Lower leg skin (tissue), 4 donors: ENCODE results near the gene ZBTB20. TPM values are rescaled to one million over a fixed set of nuclear protein-coding genes. Genes with fewer than 3 reads are reported as not detected.

Experiments
- DNase-seq, 2 donors: peaks; one replicate each; pipeline ENCODE4 v3.0.0-alpha.2; 2019; ENCODE audit warnings: low spot score in 2 of 2
- H3K4me3 ChIP-seq: fragments of 200-600 bp; sonication (generic); 2 replicates; pipeline ENCODE4 v1.5.1; 2017; ENCODE audit warnings: mild to moderate bottlenecking, low read depth; ENCODE audit not compliant: poor library complexity, severe bottlenecking
- POLR2A ChIP-seq, 2 donors: fragments of 450-650 bp; IDR thresholded peaks; one replicate each; pipeline ENCODE4 v1.6.1; 2016 to 2017; ENCODE audit warnings: antibody characterized with exemption in 2 of 2, mild to moderate bottlenecking in 1 of 2, moderate library complexity in 1 of 2
- WGBS, 2 donors: methylation state at CpG; one replicate each; pipeline ENCODE4 v1.1.5; 2018; 5-methylcytosine and 5-hydroxymethylcytosine counted together
- intact Hi-C: fragments of 100-400 bp; cut with DNase I; formaldehyde crosslinking; loops from one replicate; pipeline ENCODE4 v1.15.0; 2023; ENCODE audit warnings: low total_unique reads
- total RNA-seq, 4 donors: library from RNA; depleted of rRNA; stranded (reverse); fragments of >200 nt; gene quantifications; one replicate each; pipeline ENCODE4 v1.1.0, GENCODE V29; 2016
- TF ChIP-seq, protein P1 (sequence below), 3 donors: fragments of 450-650 bp; IDR thresholded peaks; one replicate each; pipeline ENCODE4 v1.5.1; 2016; ENCODE audit warnings: antibody characterized with exemption in 3 of 3, mild to moderate bottlenecking in 3 of 3, moderate library complexity in 2 of 3

The ZBTB20 gene
- total RNA-seq, 4 donors from 2014 or later: 22.5 to 41.9 (median 33.1) TPM

DNA sequence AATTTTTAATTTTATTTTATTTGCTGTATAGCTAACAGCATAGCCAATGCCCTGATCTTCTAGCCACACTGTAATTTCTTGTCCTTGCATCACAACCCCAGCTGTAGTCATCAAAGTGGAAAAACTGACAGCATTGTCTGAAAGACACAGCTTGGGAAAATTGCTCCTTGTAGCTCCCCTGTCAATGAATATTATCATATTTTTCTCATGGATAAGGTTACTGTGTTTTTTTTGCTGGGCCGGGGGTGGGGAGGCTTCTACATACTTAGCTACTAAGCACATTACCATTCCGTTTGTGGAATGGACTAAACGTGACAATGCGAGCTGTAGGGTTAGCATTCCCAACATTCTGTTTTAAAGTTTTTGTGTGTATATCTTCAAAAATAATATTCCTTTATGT is 472.0 kb downstream of the ZBTB20 start:
- H3K4me3 ChIP-seq: no peak overlapping the region
- intact Hi-C loops: no loop called here
- WGBS, 2 donors: 91% methylated on average over 4 of the region's 4 CpGs
- DNase-seq: no peak
- TF ChIP-seq, protein P1, sequence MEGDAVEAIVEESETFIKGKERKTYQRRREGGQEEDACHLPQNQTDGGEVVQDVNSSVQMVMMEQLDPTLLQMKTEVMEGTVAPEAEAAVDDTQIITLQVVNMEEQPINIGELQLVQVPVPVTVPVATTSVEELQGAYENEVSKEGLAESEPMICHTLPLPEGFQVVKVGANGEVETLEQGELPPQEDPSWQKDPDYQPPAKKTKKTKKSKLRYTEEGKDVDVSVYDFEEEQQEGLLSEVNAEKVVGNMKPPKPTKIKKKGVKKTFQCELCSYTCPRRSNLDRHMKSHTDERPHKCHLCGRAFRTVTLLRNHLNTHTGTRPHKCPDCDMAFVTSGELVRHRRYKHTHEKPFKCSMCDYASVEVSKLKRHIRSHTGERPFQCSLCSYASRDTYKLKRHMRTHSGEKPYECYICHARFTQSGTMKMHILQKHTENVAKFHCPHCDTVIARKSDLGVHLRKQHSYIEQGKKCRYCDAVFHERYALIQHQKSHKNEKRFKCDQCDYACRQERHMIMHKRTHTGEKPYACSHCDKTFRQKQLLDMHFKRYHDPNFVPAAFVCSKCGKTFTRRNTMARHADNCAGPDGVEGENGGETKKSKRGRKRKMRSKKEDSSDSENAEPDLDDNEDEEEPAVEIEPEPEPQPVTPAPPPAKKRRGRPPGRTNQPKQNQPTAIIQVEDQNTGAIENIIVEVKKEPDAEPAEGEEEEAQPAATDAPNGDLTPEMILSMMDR (IDR thresholded peaks at IDR 0.05): no peak
- no peak for TF ChIP-seq POLR2A (IDR thresholded peaks at IDR 0.05)

DNA sequence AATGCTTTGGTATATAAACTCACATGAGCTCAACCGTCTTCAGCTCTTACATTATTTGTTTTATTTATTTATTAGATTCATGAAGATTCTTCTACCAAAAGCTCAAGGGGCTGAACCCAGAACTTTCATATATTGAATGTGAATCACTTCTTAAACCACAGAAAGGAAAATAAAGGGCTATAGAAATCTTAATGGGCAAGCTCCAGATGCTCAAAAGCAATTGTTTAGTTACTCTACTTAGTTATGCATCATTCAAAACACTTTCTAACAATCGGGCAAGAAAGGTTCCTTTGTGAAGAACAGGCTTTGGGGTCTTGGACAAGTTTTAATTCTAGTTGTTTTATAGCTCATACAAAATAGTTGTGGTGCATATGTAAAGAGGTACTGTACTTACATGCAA is 473.1 kb downstream of the ZBTB20 start:
- no peak for TF ChIP-seq POLR2A (IDR thresholded peaks at IDR 0.05)
- TF ChIP-seq, protein P1 (IDR thresholded peaks at IDR 0.05): no peak
- intact Hi-C loops: no loop called here
- 76 to 86% methylated on average over 2 of the region's 2 CpGs for WGBS, 2 donors

DNA sequence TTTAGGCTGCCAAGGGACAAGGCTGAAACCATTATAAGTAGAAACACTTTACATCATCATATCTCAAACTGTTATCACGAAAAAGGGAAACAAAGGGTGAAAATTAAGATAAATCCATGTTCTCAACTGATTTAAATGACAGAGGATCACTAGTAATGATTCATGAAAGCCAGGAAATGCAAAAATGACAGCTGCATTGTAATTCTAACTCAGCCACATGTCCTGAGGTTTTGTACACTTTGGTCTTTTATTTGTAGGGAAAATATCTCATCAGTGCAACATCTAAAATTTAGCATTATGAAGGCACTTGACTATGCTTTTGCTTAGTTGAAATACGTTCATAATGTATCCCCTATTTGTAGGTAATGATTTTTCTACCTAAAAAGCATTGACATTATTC is 473.6 kb downstream of the ZBTB20 start:
- WGBS, 2 donors: 81 to 84% methylated on average over 2 of the region's 2 CpGs
- TF ChIP-seq POLR2A (IDR thresholded peaks at IDR 0.05): no peak
- TF ChIP-seq, protein P1 (IDR thresholded peaks at IDR 0.05): no peak
- intact Hi-C loops: no loop called here
- H3K4me3 ChIP-seq: no peak overlapping the region
- no peak for DNase-seq

More for the DNA sequence above, 473.1 kb downstream of the ZBTB20 start:
- no peak overlapping the region for H3K4me3 ChIP-seq
- DNase-seq: no peak

DNA sequence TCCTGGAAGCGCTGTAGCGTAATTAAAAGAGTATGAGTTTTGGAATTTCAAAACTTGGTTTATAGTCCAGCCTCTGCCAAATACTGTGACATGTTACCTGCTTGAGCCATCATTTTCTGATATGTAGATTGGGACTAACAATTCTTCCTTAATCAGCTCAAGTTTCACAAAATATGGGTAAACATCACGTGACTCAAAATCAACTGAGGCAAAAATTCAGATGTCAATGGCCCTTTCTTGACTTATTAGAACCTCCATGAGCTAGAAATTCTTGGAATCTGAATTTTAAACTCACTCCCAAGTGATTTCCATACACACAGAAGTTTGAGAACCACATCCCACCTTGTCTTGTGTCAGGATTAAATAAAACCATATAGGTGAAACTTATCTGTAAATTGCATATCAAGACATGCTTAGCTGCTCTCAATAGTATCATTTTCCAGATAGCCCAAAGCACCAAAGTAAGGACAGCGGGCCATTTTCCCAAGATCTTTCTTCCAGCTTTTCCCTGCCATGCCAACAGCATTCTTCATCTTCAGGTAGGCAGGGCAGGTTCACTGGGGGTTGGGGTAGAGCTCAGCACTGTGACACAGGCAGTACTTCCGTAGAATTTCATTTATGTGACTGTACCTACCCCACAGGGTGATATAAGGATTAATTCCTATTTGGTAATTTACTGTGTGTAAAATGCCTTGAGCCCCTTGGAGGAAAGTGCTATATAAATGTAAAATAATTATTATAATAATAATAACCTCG is 474.2 kb downstream of the ZBTB20 start:
- no peak for TF ChIP-seq POLR2A (IDR thresholded peaks at IDR 0.05)
- TF ChIP-seq, protein P1 (IDR thresholded peaks at IDR 0.05): no peak
- 90 to 95% methylated on average over 6 of the region's 6 CpGs for WGBS, 2 donors
- intact Hi-C loops: no loop called here
- no peak overlapping the region for H3K4me3 ChIP-seq
- no peak for DNase-seq

DNA sequence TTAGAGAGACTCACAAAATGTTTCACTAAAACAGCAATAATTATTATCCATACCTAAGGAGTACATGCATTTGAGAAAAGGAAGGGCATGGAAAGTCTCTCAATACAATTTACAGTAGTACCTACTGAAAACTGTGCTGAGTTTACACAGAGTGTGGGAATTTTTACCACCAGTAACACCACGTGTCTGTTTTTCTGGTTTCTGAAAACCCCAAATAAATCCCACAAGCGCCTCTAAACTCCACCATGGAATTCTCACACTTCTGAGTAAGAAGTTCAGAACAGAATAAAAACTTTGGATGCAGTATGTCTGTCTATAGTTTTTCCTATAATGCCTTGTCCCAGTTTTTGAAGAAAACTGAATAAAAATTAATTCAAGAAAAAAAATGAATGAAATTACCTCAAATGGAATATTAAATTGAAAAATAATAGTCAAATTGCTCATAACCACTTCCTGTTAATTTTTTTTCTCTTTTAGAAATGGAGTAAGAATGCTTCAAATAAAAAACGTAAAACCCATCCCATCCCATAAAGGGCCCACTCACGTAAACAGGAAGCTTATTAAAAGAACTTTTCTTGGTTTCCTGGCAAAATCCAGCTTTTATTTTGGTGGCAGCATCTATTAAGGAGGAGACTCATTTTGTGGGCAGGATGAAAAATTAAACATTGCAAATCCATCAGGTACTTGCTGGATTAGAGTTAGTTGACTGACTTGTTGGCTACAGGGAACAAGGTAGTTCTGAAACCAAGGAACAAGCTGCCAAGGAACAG is 475.2 kb downstream of the ZBTB20 start:
- intact Hi-C loops: no loop called here
- no peak overlapping the region for H3K4me3 ChIP-seq
- no peak for DNase-seq
- 77 to 80% methylated on average over 4 of the region's 4 CpGs for WGBS, 2 donors
- TF ChIP-seq POLR2A (IDR thresholded peaks at IDR 0.05): no peak
- TF ChIP-seq, protein P1 (IDR thresholded peaks at IDR 0.05): no peak
